GM19193 (cell line): ENCODE results near the gene C1orf159.

Experiments used
- POLR2A ChIP-seq: IDR thresholded peaks from 4 replicates; pipeline ENCODE4 v1.6.1; 2011; ENCODE audit not compliant: insufficient read depth, insufficient read length; ENCODE audit errors: extremely low read depth

The C1orf159 gene

DNA sequence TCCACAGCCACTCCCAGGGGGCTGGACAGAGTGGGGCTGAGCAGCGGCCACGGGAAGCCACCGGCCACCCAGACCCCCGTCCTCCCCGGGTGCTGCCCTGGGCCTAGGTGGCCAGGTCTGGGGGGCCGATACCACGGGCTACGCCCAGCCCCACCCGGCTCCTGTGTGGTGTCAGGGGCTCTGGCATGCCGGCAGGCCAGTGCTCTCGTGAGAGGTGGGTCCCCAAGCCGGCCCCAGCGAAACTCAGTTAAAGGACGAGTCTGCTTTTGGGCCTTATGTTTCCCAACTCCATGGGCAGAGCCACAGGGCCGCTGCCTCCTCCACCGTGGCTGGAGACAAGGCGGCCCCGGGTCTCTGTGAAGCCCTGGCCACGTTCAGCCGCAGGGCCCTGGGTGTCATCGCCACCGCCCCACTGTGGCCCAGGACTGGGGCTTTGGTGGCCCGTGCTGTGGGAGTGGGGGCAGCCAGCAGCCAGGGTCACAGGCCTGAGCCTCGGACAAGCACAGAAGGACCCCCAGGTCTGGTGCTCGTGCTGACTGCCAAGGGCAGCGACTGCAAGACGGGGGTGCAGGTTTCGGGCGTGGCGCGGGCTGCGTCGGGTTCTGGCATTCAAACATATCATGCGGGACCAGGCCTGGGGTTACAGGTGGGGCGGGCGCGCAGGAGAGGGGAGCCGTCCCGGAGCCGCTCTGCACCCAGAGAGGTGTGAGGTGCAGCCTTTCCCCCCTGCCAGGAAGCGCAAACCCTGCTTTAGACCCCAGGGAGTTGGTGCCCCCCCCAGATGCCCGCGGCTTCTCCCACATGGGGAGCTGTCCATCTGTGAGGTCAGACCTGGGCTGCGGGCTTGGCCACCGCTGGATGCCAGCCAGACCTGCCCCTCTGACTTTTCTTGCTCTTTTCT lies 11.9 kb upstream of the C1orf159 start:
- TF ChIP-seq POLR2A: no peak

GRCh38 chr1:1125945-1126344 lies 10.1 kb upstream of the C1orf159 start:
- TF ChIP-seq POLR2A: no peak

- TF ChIP-seq POLR2A: no peak
Observed at GRCh38 chr1:1124786-1125642, 9.1 kb upstream of the C1orf159 start.

DNA sequence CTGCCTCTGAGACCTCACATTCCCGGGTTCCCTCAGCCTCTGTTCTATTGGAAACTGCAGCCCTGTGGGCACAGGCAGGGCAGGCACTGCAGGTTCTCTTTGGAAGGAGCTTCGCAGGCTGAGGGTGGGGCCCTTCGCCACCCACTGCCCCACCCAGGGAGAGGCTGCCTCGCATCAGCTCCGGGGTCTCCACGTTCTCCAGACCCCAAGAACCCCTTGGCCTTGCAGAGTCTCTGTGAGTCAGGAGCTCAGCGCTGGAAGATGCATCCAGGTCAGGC lies 8.6 kb upstream of the C1orf159 start:
- TF ChIP-seq POLR2A: no peak

DNA sequence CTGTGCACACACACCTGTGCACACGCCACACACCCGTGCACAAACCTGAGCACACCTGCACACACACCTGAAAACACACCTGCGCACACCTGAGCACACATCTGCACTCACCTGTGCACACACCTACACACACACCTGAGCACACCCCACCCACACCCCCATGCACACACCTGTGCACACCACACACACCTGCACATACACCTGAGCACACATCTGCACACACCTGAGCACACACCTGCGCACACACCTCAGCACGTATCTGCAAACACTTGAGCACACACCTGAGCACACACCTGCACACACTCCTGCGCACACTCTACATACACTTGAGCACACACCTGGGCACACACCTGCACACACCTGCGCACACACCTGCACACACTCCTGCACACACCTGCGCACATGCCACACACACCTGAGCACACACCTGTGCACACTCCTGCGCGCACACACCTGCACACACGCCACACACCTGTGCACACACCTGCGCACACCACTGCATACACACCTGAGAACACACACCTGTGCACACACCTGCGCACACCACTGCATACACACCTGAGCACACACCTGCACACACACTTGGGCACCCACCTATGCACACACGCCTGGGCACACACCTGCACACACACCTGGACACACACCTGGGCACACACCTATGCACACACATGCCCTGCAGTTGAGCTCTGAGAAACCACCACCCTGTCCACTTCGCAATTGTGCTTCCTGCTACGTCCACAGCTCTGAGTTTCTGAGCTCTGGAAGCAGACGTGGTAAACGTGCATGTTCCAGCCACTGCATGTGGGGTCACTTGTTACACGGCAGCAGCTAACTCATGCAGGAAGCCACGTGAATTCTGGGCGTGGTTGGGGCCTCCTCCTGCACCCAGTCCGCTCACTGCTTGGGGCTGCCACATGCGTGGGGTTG lies 8.0 kb upstream of the C1orf159 start:
- no peak for TF ChIP-seq POLR2A

- no peak for TF ChIP-seq POLR2A
Observed at GRCh38 chr1:1122981-1123480, 7.1 kb upstream of the C1orf159 start.

DNA sequence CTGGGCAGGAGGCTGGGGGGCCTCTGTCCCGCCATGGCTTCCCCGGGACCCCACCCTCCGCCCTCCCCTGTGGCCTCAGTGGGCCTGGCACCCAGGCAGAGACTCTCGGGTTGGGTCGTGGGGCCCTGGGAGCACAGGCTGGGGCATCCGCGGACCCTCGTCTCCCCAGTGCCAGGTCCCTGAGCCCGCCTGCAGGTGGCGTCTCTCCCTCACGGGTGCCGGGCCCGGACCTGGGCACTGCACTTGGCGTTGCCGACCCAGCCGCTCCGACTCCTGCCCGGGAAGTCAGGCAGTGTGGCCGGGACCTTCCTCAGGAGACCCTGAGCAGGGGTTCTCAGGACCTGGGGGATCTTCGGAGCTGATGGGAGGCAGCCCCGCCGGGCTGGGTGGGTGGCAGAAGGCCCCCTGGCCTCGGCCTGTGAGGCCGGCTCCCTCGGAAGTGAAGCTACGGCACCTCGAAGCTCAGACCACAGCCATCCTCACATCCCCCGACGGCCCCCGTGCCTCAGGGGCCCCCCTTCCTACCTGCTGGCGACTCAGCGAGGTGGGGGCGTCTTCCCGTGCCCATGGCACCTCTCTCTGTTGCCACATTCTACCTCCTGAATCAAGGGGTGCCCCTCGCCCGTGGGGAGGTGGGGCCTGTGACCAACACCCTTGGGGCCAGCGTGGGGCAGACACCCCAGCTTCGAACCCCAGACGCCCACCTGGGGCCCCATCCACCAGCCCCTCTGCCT lies 6.4 kb upstream of the C1orf159 start:
- TF ChIP-seq POLR2A: no peak

DNA sequence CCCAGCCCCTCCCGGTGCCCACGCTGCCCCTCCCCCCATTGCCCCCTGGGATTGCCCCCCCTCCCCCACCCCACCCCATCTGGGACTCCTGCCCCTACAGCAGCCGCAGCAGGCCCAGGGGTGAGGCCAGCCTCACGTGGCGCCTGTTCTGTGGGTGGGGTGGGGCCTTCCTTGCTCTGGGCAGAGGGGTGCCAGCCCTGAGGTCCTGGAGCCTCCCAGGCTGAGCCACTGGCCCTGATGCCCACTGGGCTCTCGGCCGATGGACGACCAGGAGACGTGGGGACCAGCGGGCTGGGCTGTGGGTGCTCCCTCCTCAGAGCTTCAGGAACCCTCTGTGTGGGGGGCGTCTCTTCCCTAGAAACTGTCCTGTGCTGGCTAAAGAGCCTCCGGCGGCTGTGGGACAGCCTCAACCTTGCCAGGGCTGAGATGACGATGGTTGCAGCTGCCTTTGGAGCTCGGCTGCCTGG lies 5.8 kb upstream of the C1orf159 start:
- TF ChIP-seq POLR2A: no peak

- TF ChIP-seq POLR2A: no peak
Observed at GRCh38 chr1:1120866-1121591, 5.1 kb upstream of the C1orf159 start.

DNA sequence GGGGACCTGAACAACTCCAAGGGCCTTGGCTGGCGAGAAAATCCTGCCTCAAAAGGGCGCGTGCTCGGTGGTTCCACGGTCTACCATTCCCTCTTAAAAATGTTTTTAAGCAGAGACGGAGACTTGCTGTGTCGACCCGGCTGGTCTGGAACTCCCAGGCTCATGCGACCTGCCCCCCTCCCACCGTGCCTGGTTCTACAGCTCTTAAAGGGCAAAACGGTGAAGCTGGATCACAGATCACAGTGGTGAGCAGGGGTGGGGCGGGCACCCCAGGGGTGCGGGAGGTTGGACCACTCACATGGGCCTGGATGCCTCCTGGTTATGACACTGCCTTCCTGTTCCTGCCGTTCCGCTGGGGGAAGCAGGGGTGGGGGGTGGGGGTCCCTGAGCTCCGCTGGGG lies 4.2 kb upstream of the C1orf159 start:
- TF ChIP-seq POLR2A: no peak

DNA sequence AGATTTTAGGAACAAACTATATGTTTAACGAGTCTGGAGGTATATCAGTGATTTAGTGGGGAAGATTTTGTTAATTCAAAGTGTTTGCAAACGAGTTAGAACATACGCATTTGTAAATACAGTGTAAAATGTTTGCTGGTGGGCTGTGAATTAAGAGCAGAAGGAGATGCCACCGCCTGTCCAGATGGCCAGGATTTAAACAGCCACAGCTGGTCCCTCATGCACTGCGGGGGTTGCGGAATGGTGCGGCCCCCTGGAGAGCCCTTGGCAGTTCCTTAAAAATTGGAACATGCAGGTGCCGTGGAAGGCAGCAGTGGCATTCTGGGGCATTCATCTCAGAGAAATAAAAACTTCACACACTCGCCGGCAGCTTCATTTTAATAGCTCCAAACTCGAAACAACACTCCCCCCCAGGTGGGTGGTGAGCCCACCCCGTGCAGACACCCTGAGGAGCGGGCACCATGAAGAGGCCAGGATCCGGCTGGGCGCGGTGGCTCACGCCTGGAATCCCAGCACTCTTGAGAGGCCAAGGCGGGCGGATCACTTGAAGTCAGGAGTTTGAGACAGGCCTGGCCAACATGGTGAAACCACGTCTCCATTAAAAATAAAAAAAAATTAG lies 3.5 kb upstream of the C1orf159 start:
- no peak for TF ChIP-seq POLR2A

DNA sequence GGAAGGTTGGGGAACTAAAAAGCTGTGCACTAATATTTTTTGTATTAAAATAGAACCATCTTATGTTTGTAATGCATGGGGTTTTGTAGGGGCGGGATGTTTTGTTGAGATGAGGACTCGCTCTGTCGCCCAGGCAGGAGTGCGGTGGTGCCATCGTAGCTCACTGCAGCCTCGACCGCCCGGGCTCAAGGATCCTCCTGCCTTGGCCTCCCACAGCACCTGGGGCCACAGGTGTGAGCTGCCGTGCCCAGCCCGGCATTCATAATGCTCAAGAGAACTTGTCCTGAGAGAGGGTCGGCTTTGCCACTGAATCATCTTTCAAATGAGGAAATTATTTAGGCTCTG lies 3.0 kb upstream of the C1orf159 start:
- TF ChIP-seq POLR2A: no peak
